MM.1S (cell line): ENCODE data around the gene DHX30.

ENCODE experiments used
- DNase-seq: peaks from one replicate; pipeline ENCODE4 v3.0.0-alpha.2; 2015
- H2AFZ ChIP-seq: fragments of 300-600 bp; sonication (generic); 2 replicates; pipeline ENCODE4 v1.6.0; 2016; ENCODE audit warnings: antibody characterized with exemption, low read length
- H3F3A ChIP-seq: fragments of 300-600 bp; sonication (generic); 2 replicates; pipeline ENCODE4 v1.6.1; 2016; ENCODE audit warnings: mild to moderate bottlenecking, antibody characterized with exemption, low read length, moderate library complexity, mixed read lengths; ENCODE audit not compliant: insufficient read depth
- H3K27ac ChIP-seq: fragments of 300-600 bp; sonication (generic); 2 replicates; pipeline ENCODE4 v1.5.1; 2016; ENCODE audit warnings: mild to moderate bottlenecking, low read length
- H3K27me3 ChIP-seq: fragments of 300-600 bp; sonication (generic); replicated peaks from 2 replicates; pipeline ENCODE4 v1.6.0; 2016; ENCODE audit warnings: low read length; ENCODE audit not compliant: insufficient read depth
- H3K36me3 ChIP-seq: fragments of 300-600 bp; sonication (generic); replicated peaks from 2 replicates; pipeline ENCODE4 v1.6.1; 2016; ENCODE audit warnings: mild to moderate bottlenecking, low read length, mixed read lengths; ENCODE audit not compliant: insufficient read depth
- H3K4me1 ChIP-seq: fragments of 300-600 bp; sonication (generic); 2 replicates; pipeline ENCODE4 v1.6.1; 2016; ENCODE audit warnings: low read length, mixed read lengths
- H3K4me2 ChIP-seq: fragments of 300-600 bp; sonication (generic); 2 replicates; pipeline ENCODE4 v1.6.0; 2016; ENCODE audit warnings: low read depth, low read length
- H3K4me3 ChIP-seq: fragments of 300-600 bp; sonication (generic); 2 replicates; pipeline ENCODE4 v1.5.1; 2016; ENCODE audit warnings: low read length, mixed read lengths
- H3K79me2 ChIP-seq: fragments of 300-600 bp; sonication (generic); 2 replicates; pipeline ENCODE4 v1.6.1; 2016; ENCODE audit warnings: mixed run types, low read length, mixed read lengths
- H3K9ac ChIP-seq: fragments of 300-600 bp; sonication (generic); 2 replicates; pipeline ENCODE4 v1.6.1; 2016; ENCODE audit warnings: low read length, mixed read lengths
- H3K9me2 ChIP-seq: fragments of 300-600 bp; sonication (generic); replicated peaks from 2 replicates; pipeline ENCODE4 v1.6.1; 2016; ENCODE audit warnings: mild to moderate bottlenecking, low read length, mixed read lengths; ENCODE audit not compliant: insufficient read depth
- H3K9me3 ChIP-seq: fragments of 300-600 bp; sonication (generic); replicated peaks from 2 replicates; pipeline ENCODE4 v1.6.1; 2016; ENCODE audit warnings: mild to moderate bottlenecking, low read length, mixed read lengths; ENCODE audit not compliant: insufficient read depth
- H4K20me1 ChIP-seq: fragments of 300-600 bp; sonication (generic); 2 replicates; pipeline ENCODE4 v1.6.1; 2016; ENCODE audit warnings: mild to moderate bottlenecking, low read length, moderate library complexity, mixed read lengths; ENCODE audit not compliant: insufficient read depth
- EZH2 ChIP-seq: fragments of 300-600 bp; sonication (generic); optimal IDR thresholded peaks from 2 replicates; pipeline ENCODE3; 2017; ENCODE audit warnings: low read depth, mild to moderate bottlenecking, antibody characterized with exemption, low read length, mixed read lengths
- EZH2phosphoT487 ChIP-seq: fragments of 300-600 bp; sonication (generic); IDR thresholded peaks from 2 replicates; pipeline ENCODE4 v1.6.1; 2018; ENCODE audit warnings: antibody characterized with exemption, low read length
- TF ChIP-seq, protein P1 (sequence below): fragments of 300-600 bp; sonication (generic); IDR thresholded peaks from 2 replicates; pipeline ENCODE4 v1.5.1; 2016; ENCODE audit warnings: antibody characterized with exemption, low read length, mixed read lengths

Gene DHX30

DNA sequence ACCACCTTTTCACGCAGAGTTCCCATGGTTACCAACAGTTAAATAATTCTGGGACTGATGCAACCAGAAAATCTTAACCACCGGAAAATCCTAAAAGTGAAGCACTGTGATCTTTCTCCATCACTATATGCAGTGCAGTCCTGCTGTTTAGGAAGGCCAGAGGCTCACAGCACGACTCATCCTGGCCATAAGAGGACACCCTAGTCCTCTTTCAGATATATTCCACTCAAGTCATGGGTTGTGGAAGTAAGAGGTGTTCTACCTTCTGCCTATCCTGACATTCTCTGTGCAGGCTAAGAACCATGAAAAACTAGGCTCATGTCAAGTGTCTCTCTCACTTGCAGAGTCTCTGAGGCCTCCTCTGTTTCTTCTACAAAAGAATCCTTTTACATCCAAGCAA is 67.2 kb downstream of the DHX30 start:
- no peak for DNase-seq
- no peaks in the 10 kb centered on the region for H3K9me2 ChIP-seq
- no peaks in the 10 kb centered on the region for H3K9me3 ChIP-seq
- no peaks in the 10 kb centered on the region for H3K79me2 ChIP-seq
- H3K4me2 ChIP-seq: no peak overlapping the region
- TF ChIP-seq, protein P1, sequence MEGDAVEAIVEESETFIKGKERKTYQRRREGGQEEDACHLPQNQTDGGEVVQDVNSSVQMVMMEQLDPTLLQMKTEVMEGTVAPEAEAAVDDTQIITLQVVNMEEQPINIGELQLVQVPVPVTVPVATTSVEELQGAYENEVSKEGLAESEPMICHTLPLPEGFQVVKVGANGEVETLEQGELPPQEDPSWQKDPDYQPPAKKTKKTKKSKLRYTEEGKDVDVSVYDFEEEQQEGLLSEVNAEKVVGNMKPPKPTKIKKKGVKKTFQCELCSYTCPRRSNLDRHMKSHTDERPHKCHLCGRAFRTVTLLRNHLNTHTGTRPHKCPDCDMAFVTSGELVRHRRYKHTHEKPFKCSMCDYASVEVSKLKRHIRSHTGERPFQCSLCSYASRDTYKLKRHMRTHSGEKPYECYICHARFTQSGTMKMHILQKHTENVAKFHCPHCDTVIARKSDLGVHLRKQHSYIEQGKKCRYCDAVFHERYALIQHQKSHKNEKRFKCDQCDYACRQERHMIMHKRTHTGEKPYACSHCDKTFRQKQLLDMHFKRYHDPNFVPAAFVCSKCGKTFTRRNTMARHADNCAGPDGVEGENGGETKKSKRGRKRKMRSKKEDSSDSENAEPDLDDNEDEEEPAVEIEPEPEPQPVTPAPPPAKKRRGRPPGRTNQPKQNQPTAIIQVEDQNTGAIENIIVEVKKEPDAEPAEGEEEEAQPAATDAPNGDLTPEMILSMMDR: no peak
- TF ChIP-seq EZH2phosphoT487 (no peak), EZH2 (no peak)
- no peak overlapping the region for H3K4me3 ChIP-seq
- no peaks in the 10 kb centered on the region for H3K4me1 ChIP-seq
- no peaks in the 10 kb centered on the region for H4K20me1 ChIP-seq
- H3K27ac ChIP-seq: no peak overlapping the region
- no peaks in the 10 kb centered on the region for H3K36me3 ChIP-seq
- no peaks in the 10 kb centered on the region for H3K27me3 ChIP-seq
- H3K9ac ChIP-seq: no peak overlapping the region
- no peaks in the 10 kb centered on the region for H3F3A ChIP-seq
- no peak overlapping the region for H2AFZ ChIP-seq

DNA sequence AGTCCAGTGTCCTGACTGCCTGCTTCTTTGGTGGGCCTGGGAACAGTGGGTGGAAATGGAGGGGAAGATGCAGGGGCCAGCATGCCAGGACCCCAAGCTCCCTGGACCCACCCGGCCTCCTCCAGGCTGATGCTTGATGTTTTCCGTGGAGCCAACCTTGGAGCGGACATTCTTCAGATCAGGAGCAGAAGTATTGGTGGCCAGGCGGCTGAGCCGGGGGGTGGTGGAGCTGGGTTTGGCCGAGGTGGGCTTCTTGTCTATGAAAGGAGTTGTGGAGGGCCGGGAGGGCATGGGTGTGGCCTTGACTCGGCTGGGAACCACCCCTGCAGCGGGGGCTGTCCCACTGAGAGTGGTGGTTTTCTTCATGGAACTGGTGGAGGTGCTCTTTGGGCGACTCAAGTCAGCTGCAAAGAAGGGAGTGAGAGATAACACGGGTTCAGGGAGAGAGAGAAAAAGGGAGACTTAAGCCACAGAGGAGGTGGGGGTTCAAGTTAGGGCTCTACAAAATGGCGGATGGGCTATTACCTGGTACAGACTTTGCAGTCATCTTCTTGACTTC is 67.8 kb downstream of the DHX30 start:
- H3K4me3 ChIP-seq: no peak overlapping the region
- no peaks in the 10 kb centered on the region for H3K9me3 ChIP-seq
- no peaks in the 10 kb centered on the region for H3F3A ChIP-seq
- DNase-seq: no peak
- no peak overlapping the region for H3K9ac ChIP-seq
- TF ChIP-seq EZH2 (no peak), EZH2phosphoT487 (no peak)
- TF ChIP-seq, protein P1: no peak
- H3K79me2 ChIP-seq: no peaks in the 10 kb centered on the region
- no peaks in the 10 kb centered on the region for H3K9me2 ChIP-seq
- no peak overlapping the region for H3K27ac ChIP-seq
- H3K4me1 ChIP-seq: no peaks in the 10 kb centered on the region
- no peaks in the 10 kb centered on the region for H4K20me1 ChIP-seq
- H3K4me2 ChIP-seq: no peak overlapping the region
- no peak overlapping the region for H2AFZ ChIP-seq
- no peaks in the 10 kb centered on the region for H3K27me3 ChIP-seq
- H3K36me3 ChIP-seq: no peaks in the 10 kb centered on the region

DNA sequence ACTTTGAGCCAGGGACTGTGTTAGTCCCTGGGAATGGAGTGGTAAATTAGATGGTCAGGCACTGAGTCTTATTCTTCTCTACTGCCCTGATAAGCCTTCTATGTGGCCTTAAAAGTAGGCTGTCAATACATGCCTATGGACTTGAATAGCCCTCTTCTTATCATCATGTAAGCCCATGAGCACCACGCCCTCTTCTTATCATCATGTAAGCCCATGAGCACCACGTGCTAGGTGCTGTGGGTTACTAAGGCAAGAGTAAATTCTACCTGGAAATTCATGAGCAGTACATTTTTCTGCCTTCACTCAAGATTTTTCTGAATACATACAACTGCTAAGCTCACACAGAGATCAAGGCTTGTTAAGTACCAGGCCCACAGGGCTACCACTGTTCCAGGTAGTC is 68.5 kb downstream of the DHX30 start:
- Histone ChIP-seq H2AFZ (no peak overlapping the region), H3K9ac (no peak overlapping the region), H3K27me3 (no peaks in the 10 kb centered on the region), H3K36me3 (no peaks in the 10 kb centered on the region), H3K79me2 (no peaks in the 10 kb centered on the region), H3K9me3 (no peaks in the 10 kb centered on the region), H3K4me2 (no peak overlapping the region), H3F3A (no peaks in the 10 kb centered on the region), H3K4me1 (no peaks in the 10 kb centered on the region), H4K20me1 (no peaks in the 10 kb centered on the region), H3K27ac (no peak overlapping the region), H3K9me2 (no peaks in the 10 kb centered on the region), H3K4me3 (no peak overlapping the region)
- TF ChIP-seq EZH2phosphoT487: no peak
- TF ChIP-seq, protein P1: no peak
- TF ChIP-seq EZH2: no peak
- DNase-seq: no peak
